Natural killer cell (primary cell): ENCODE data around the gene SCTR. TPM values are rescaled to one million over a fixed set of nuclear protein-coding genes. Genes with fewer than 3 reads are reported as not detected.

Experiments used
- ATAC-seq, 3 donors: fragments of 150-1000 bp in 2 of 3; fragments of 200-7000 bp in 1 of 3; cut with Tn5 transposase; 1 replicate in 1 of 3; 2 replicates in 2 of 3; pipeline ENCODE4 v1.10.0; 2021; ENCODE audit warnings: mild to moderate bottlenecking in 2 of 3, moderate library complexity in 2 of 3
- DNase-seq, 2 donors: peaks; one replicate each; pipeline versions ENCODE4 v3.0.0 to v3.0.0-alpha.2; 2013 to 2021; ENCODE audit warnings: mixed read lengths in 1 of 2
- H3K27ac ChIP-seq: one replicate; pipeline ENCODE4 v1.5.1; 2013; ENCODE audit warnings: mild to moderate bottlenecking, low read length
- H3K27me3 ChIP-seq: one replicate; pipeline ENCODE4 v1.6.1; 2013; ENCODE audit warnings: low read length; ENCODE audit not compliant: control insufficient read depth, insufficient read depth
- H3K36me3 ChIP-seq: one replicate; pipeline ENCODE4 v1.6.1; 2013; ENCODE audit warnings: low read length; ENCODE audit not compliant: control insufficient read depth, insufficient read depth
- H3K4me1 ChIP-seq: one replicate; pipeline ENCODE4 v1.6.1; 2013; ENCODE audit warnings: low read length; ENCODE audit not compliant: control insufficient read depth, insufficient read depth
- H3K4me3 ChIP-seq: one replicate; pipeline ENCODE4 v1.5.1; 2013; ENCODE audit warnings: low read length
- H3K9me3 ChIP-seq: one replicate; pipeline ENCODE4 v1.6.1; 2013; ENCODE audit warnings: low read length; ENCODE audit not compliant: control insufficient read depth, insufficient read depth
- H3K27ac Mint-ChIP-seq, 2 donors: one replicate each; pipeline ENCODE4 v1.8.0; 2022; ENCODE audit warnings: mild to moderate bottlenecking in 2 of 2, mixed read lengths in 2 of 2, moderate library complexity in 1 of 2
- H3K27me3 Mint-ChIP-seq, 2 donors: one replicate each; pipeline ENCODE4 v1.8.0; 2022; ENCODE audit warnings: low read depth in 2 of 2, mixed read lengths in 2 of 2
- H3K36me3 Mint-ChIP-seq: one replicate; pipeline ENCODE4 v1.8.0; 2022; ENCODE audit warnings: mixed read lengths
- H3K4me1 Mint-ChIP-seq, 2 donors: one replicate each; pipeline ENCODE4 v1.8.0; 2022; ENCODE audit warnings: mixed read lengths in 2 of 2
- H3K4me3 Mint-ChIP-seq: one replicate; pipeline ENCODE4 v1.8.0; 2022; ENCODE audit warnings: mild to moderate bottlenecking, moderate library complexity, mixed read lengths
- H3K9me3 Mint-ChIP-seq, 2 donors: one replicate each; pipeline ENCODE4 v1.8.0; 2022; ENCODE audit warnings: mixed read lengths in 2 of 2
- WGBS: methylation state at CpG from one replicate; pipeline ENCODE4 v1.1.7; 2013; ENCODE audit warnings: missing lambda C conversion rate; ENCODE audit not compliant: insufficient coverage; 5-methylcytosine and 5-hydroxymethylcytosine counted together
- intact Hi-C: fragments of 100-400 bp; cut with micrococcal nuclease; formaldehyde crosslinking; loops from one replicate; pipeline ENCODE4 v1.14.2; 2022
- total RNA-seq, 4 donors: library from RNA; stranded (reverse); fragments of 120-200 nt in 1 of 4; gene quantifications; one replicate each; pipeline versions ENCODE4 v1.2.3 to v1.2.4, GENCODE V29; 2013 to 2022
- TF ChIP-seq, protein P1 (sequence below): fragments of 200-600 bp; IDR thresholded peaks from one replicate; pipeline ENCODE4 v1.8.0; 2022; ENCODE audit warnings: antibody characterized with exemption

Gene SCTR
- total RNA-seq, 3 donors from 2014 or later (not counting 1 experiment from before 2014, with no cell fraction given): not detected

DNA sequence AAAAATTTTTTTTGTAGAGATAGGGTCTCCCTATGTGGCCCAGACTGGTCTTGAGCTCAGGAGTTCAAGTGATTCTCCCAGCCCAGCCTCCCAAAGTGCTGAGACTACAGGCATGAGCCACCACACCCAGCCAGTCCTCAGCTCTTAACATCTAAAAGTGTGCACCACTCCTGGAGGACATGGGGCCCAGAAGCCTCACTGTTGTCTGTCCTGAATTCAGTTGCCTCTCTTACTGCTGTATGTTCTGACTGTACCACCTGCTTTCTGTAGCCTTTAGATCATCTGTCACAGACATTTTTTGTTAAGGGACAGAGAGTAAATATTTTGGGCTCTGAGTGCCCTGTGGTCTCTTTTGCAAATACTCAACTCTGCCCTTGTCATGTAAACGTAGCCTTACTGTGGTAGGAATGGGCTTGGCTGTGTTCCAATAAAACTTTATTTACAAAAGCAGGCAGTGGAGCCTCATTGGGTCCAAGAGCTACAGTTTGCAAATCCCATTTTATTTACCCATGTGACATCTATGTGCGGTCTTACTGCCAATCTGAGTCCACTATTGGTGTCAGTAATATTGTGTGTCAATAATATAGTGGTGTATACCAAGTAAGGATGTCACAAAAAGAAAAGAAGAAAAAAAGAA, 54.5 kb downstream of the SCTR start:
- no peaks in the 10 kb centered on the region for H3K4me1 Mint-ChIP-seq
- 70% methylated on average over 1 of the region's 2 CpGs for WGBS
- intact Hi-C loops: no loop called here
- DNase-seq: no peak
- no peaks in the 10 kb centered on the region for H3K4me1 ChIP-seq
- peaks cover 3 to 16% of the 10 kb centered on the region in 2 donors for H3K27me3 Mint-ChIP-seq
- H3K9me3 ChIP-seq: no peaks in the 10 kb centered on the region
- no peak for ATAC-seq
- H3K27ac Mint-ChIP-seq: no peak overlapping the region
- H3K36me3 ChIP-seq: no peaks in the 10 kb centered on the region
- H3K27me3 ChIP-seq: no peaks in the 10 kb centered on the region
- no peak overlapping the region for H3K4me3 ChIP-seq
- no peaks in the 10 kb centered on the region for H3K36me3 Mint-ChIP-seq
- no peaks in the 10 kb centered on the region for H3K9me3 Mint-ChIP-seq
- no peak overlapping the region for H3K4me3 Mint-ChIP-seq
- no peak overlapping the region for H3K27ac ChIP-seq
- TF ChIP-seq, protein P1, sequence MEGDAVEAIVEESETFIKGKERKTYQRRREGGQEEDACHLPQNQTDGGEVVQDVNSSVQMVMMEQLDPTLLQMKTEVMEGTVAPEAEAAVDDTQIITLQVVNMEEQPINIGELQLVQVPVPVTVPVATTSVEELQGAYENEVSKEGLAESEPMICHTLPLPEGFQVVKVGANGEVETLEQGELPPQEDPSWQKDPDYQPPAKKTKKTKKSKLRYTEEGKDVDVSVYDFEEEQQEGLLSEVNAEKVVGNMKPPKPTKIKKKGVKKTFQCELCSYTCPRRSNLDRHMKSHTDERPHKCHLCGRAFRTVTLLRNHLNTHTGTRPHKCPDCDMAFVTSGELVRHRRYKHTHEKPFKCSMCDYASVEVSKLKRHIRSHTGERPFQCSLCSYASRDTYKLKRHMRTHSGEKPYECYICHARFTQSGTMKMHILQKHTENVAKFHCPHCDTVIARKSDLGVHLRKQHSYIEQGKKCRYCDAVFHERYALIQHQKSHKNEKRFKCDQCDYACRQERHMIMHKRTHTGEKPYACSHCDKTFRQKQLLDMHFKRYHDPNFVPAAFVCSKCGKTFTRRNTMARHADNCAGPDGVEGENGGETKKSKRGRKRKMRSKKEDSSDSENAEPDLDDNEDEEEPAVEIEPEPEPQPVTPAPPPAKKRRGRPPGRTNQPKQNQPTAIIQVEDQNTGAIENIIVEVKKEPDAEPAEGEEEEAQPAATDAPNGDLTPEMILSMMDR: no peak

DNA sequence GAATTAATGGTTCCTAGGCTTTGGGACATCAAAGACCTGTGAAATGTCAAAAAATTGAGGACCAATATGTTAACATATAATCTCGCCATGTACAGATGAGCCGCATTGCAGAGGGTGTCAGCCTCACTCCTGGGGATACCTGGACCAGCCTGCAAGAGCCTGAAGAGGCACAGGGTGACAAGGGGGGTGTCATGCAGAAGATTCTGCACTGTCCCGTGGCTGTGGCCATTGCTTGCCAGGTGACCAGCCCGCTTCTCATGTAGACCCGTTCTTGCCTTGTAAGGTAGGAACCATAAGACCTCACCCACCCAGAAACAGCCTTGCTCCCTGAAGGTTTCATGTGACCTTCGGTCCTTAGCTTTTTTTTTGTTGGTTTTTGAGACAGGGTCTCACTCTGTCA, 55.2 kb downstream of the SCTR start:
- no peaks in the 10 kb centered on the region for H3K36me3 ChIP-seq
- Mint-ChIP-seq H3K4me1 (no peaks in the 10 kb centered on the region), H3K27me3 (peaks cover 3 to 16% of the 10 kb centered on the region in 2 donors), H3K9me3 (no peaks in the 10 kb centered on the region), H3K36me3 (no peaks in the 10 kb centered on the region), H3K4me3 (no peak overlapping the region), H3K27ac (no peak overlapping the region)
- no peaks in the 10 kb centered on the region for H3K27me3 ChIP-seq
- intact Hi-C loops: no loop called here
- DNase-seq (no peak), ATAC-seq (no peak)
- WGBS: 72% methylated on average over 6 of the region's 6 CpGs
- no peaks in the 10 kb centered on the region for H3K9me3 ChIP-seq
- H3K4me1 ChIP-seq: no peaks in the 10 kb centered on the region
- no peak overlapping the region for H3K27ac ChIP-seq
- TF ChIP-seq, protein P1: no peak
- no peak overlapping the region for H3K4me3 ChIP-seq

DNA sequence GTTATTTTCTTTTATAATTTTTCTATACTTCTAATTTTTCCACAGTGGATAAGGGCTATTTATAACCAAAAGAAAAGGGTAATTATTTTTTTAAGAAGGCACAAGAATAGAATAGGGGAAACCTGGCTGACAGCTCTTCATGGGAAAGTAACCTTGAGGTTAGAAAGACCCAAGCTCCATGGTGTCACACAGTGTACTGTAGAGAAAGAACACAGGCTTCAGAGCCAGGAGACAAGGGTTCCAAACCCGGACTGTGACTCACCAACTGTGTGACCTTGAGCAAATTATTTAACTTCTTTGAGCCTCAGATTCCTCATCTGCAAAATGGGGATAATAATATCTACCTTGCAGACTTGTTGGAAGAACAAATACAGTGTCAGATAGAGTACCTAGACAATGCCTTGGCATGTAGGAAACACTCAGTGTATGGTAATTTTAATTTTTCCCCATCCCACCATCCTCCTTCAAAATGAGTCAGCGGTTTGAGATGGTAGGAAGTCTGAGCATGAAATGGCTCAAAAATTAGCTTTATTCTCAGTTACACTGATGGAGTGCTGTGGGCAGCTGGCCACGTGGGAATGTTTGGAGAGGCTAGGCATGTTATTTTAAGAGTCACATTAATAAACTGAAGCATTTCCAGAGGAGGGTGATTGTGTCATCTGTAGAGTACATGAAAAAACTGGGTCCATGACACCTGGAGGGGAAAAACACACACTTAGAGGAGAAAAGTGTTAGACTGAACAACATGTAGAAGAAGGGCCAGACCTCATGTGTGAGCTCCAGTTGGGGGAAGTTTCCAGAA, 55.9 kb downstream of the SCTR start:
- intact Hi-C loops: no loop called here
- Histone ChIP-seq H3K27ac (no peak overlapping the region), H3K36me3 (no peaks in the 10 kb centered on the region)

More for the DNA sequence above, 55.9 kb downstream of the SCTR start:
- H3K27me3 ChIP-seq: no peaks in the 10 kb centered on the region
- H3K9me3 Mint-ChIP-seq: no peaks in the 10 kb centered on the region
- no peaks in the 10 kb centered on the region for H3K36me3 Mint-ChIP-seq
- ATAC-seq: no peak
- no peak for DNase-seq
- peaks cover 3 to 16% of the 10 kb centered on the region in 2 donors for H3K27me3 Mint-ChIP-seq
- no peaks in the 10 kb centered on the region for H3K4me1 ChIP-seq
- H3K4me3 ChIP-seq: no peak overlapping the region
- TF ChIP-seq, protein P1: no peak
- WGBS: 58% methylated on average over 2 of the region's 3 CpGs
- H3K9me3 ChIP-seq: no peaks in the 10 kb centered on the region
- H3K4me1 Mint-ChIP-seq: no peaks in the 10 kb centered on the region
- H3K4me3 Mint-ChIP-seq: no peak overlapping the region
- H3K27ac Mint-ChIP-seq: no peak overlapping the region
